Gastroesophageal sphincter (tissue), 3 donors: ENCODE results near the gene MSANTD3.

Experiments
- CTCF ChIP-seq, 4 experiments: fragments of 200-600 bp in 2 of 4; fragments of 450-650 bp in 2 of 4; sonication (generic) in 1 of 4; IDR thresholded peaks; one replicate each; pipeline ENCODE4 v1.5.1; 2017 to 2019; ENCODE audit warnings: antibody characterized with exemption in 4 of 4, mild to moderate bottlenecking in 2 of 4, moderate library complexity in 2 of 4
- EP300 ChIP-seq: sonication (generic); formaldehyde crosslinking; IDR thresholded peaks from one replicate; pipeline ENCODE4 v1.6.1; 2017; ENCODE audit warnings: antibody characterized with exemption, mild to moderate bottlenecking
- POLR2A ChIP-seq, 2 donors: fragments of 450-650 bp; IDR thresholded peaks; one replicate each; pipeline ENCODE4 v1.6.1; 2017; ENCODE audit warnings: antibody characterized with exemption in 2 of 2, mild to moderate bottlenecking in 2 of 2, moderate library complexity in 1 of 2
- POLR2AphosphoS5 ChIP-seq: sonication (generic); formaldehyde crosslinking; IDR thresholded peaks from one replicate; pipeline ENCODE4 v1.6.1; 2017; ENCODE audit warnings: antibody characterized with exemption

GRCh38 chr9:100477241-100477640, 50.3 kb downstream of the MSANTD3 start:
- TF ChIP-seq CTCF (IDR thresholded peaks at IDR 0.05), result no peak
- TF ChIP-seq POLR2A (IDR thresholded peaks at IDR 0.05), result no peak
- TF ChIP-seq POLR2AphosphoS5, result no peak
- TF ChIP-seq EP300, result no peak
